ENCODE data around the gene DHX57.
"Not testable (repeated sequence)": the region's sequence is repeated elsewhere in the genome, so short reads cannot be mapped to it uniquely, and the experiment has no call there.

Gene DHX57

DNA sequence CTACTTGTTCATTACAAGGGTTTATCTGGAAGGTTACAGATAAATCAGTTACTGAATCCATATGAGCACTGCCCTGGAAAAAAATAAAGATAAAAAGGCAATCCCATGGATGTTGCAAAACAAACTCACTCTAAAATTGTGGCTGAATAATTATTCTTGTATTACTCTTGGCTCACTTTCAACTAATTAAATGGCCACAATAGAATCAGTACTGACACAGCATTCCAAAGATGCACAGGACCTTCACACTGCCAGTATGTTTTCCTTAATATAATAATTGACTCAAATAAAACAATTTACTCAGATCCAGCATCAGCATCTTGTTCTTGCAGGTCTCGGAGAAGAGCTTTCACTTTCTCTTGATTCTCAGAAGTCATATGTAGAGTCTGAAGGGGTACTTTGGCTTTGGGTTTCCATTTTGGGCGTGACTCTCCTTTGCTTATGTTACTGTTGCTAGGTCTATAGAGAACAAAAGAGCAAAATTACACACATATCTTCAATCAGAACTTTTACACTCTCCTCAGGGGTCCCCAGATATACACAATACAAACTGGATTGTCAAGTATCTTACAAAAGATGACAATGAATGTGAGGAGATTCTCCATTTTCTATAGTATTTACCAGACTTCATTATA, 12.6 kb downstream of the DHX57 start:
- no peak for DNase-seq (ENCODE audit: low spot score)

DNA sequence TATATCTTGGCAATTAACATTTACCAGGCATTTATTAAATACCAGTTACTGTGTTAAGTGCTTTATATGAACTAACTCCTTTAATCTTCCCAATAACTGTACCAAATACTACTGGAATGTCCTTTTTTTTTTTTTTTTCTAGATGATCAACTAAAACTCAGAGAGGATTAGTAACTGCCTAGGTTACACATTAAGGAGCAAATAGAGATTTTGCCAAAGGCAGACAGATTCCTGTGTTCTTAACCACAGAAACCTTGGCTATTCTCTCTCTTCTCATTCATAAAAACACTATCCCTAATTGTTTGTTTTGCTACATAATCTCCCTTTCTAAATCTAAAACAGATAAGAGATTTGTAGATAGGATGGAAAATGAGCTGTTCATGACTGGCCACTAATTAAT, 13.3 kb downstream of the DHX57 start:
- no peak for DNase-seq (ENCODE audit: low spot score)

DNA sequence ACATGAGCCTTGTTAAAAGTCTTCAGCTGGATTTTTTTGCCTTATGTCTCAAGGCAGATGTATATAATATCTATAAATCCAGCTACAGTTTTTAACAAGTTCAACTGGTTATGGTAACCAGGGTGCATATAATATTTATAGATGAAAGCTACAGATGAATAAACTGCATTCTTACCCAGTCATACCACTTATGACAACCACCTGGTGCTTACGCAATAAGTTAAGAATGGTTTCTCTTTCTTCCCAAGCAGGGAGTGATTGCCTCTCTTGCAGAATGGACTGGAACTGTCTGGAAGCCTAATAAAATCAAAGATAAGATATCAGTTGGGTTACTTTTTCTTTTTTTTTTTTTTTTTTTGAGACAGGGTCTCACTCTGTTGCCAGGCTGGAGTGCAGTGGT, 19.6 kb downstream of the DHX57 start:
- DNase-seq (ENCODE audit: low spot score): no peak

DNA sequence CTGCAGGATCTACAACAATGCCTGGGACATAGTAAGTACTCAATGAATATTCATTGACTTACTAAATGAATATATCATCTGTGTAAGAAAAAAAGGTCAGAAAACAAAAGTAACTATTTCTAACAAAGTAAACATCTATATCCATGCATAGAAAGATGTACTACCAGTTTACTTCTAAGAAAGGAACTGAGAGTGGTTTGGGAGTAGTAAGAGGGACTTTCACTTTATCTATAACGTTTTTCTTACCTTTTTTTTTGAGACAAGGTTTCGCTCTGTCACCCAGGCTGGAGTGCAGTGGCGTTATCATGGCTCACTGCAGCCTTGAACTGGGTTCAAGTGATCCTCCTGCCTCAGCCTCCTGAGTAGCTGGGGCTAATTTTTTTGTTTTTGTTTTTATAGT, 25.7 kb downstream of the DHX57 start:
- DNase-seq (ENCODE audit: low spot score): no peak

DNA sequence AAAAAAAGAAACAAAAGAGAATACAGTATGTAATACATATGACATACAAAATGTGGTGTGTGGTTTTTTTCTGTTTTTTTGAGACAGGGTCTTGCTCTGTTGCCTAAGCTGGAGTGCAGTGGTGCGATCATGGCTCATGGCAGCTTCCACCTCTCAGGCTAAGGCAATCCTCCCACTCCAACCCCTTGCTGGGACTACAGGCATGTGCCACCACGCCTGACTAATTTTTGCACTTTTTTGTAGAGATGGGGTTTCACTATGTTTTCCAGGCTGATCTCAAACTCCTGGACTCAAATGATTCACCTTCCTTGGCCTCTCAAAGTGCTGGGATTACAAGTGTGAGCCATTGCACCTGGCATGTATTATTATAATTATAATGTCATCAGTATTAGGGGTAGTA, 38.9 kb downstream of the DHX57 start:
- DNase-seq (ENCODE audit: low spot score): no peak

DNA sequence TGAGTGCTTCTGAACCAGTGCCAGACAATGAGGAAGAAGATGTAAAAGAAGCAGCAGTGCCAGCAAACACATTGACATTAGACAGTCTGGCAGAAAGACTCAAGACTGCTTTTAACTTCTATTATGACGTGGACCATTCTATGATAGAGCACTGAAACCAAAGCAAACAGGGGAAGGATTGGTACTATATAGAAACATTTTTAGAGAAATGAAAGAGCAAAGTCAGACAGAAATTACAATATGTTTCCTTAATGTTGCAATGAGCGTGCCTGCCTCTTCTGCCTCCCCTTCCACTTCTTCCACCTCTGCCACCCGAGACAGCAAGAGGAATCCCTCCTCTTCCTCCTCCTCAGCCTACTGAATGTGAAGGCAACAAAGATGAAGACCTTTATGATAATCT, 39.7 kb downstream of the DHX57 start:
- no peak for DNase-seq (ENCODE audit: low spot score)

DNA sequence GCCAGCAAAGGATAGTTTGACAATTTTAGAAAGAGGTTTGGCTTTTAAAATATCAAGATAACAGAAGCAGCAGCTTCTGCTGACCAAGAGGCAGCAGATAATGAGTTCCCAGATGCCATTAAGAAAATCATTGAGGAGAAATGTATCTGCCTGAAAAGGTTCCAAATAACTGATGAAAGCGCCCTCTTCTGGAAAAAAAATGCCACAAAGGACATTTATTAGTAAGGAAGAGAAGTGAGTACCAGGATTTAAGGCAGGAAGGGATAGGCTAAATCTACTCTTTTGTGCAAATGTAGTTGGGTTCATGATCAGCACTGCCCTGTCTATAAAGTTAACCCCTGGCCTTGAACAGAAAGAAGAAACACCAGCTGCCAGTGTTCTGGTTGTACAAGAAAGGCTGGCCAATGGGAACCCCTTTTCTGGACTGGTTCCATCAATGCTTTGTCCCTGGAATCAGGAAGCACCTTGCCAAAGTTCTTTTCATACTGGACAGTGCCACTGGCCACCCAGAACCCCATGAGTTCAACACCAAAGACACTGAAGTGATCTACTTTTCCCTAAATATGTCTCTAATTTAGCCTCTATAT, 40.6 kb downstream of the DHX57 start:
- peak; percentile 2 for DNase-seq (ENCODE audit: low spot score)

DNA sequence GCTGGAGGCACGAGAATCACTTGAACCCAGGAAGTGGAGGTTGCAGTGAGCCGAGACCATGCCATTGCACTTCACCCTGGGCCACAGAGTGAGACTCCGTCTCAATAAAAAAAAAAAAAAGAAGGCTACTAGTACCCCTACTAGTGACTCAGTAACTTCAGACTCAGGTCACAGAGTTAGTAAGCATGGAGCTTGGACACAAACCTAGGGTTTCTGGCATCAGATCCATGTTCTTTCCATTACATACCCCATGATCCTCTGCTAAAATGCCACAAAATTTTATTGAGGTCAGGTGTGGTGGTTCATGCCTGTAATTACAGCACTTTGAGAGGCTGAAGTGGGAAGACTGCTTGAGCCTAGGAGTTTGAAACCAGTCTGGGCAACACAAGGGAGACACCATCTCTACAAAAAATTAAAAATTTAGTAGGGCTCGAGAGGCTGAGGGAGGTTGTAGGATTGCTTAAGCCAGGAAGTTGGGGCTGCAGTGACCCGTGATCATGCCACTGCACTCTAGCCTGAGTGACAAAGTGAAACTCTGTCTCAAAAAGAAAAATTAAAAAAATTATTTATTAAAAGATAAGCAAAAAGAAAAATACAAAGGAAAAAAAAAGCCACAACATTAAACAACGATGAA, 45.1 kb downstream of the DHX57 start:
- no peak for DNase-seq (ENCODE audit: low spot score)

DNA sequence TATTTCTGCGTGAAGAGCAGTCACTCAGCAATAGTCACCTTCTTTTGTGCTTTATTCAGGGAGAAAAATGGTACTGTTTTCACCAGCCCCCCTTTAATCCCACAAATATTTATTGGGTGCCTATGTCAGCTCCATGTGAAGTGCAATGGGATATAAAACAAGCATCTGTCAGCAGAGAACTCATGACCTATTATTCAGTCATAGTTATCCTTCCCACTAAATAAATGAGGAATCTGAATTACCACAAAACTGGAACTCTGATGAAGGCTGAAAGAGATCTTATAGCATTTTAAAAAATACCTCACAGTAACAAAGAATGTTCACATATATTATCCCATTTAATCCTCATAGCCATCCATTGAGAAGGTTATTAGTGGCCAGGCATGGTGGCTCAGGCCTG, 45.8 kb downstream of the DHX57 start:
- DNase-seq (ENCODE audit: low spot score): no peak

DNA sequence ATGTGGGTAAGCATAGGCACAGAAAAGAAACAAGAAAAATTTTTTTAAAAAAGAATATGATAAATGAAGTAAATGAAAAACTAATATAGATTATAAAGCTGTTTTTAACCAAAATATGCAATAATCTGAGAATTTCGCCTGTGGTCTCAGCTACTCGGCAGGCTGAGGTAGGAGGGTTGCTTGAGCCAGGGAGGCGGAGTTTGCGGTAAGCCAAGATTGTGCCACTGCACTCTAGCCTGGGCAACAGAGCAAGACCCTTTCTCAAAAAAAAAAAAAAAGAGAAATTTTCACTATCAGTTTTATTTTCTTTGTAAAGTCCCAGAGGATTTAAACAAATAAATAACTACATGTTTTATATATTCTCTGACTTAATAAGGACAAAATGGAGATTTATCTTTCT, 47.3 kb downstream of the DHX57 start:
- no peak for DNase-seq (ENCODE audit: low spot score)

DNA sequence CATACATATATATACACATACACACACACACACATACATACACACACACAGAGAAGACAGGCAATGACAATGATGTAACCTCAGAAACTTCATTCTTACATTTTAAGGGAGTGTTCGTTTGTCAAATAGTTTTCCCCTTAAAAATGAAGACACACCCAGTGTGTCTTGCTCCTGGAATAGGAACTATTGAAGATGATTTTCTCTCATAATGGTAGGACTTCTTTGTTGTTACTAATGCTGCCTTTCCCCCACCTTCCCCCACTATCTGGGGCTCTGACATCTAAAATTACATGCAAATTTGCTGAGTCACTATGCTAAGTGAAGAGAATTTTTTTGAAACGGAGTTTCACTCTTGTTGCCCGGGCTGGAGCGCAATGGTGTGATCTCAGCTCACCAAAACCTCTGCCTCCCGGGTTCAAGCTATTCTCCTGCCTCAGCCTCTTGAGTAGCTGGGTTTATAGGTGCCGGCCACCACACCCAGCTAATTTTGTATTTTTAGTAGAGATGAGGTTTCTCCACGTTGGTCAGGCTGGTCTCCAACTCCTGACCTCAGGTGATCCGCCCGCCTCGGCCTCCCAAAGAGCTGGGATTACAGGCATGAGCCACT, 48.1 kb downstream of the DHX57 start:
- not testable (repeated sequence) for DNase-seq (ENCODE audit: low spot score)

DNA sequence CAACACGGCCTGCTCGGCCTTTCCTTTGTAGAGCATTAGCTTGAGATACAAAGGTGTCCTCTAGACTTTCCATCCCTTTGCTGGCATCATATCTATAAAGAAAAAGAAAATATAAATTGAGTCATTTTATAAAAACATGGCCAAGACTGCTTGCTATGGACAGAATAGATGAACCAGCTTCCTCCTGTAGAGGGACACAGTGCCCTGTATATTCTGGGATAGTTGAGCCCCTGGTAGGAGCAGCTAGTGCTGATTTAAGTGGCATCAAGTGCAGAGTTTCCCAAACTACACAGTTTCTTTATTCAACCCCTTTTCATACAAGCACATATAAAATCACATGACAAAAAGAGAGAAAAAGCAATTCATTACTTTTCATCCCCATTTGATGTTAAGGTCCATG, 49.8 kb downstream of the DHX57 start:
- DNase-seq (ENCODE audit: low spot score): no peak

DNA sequence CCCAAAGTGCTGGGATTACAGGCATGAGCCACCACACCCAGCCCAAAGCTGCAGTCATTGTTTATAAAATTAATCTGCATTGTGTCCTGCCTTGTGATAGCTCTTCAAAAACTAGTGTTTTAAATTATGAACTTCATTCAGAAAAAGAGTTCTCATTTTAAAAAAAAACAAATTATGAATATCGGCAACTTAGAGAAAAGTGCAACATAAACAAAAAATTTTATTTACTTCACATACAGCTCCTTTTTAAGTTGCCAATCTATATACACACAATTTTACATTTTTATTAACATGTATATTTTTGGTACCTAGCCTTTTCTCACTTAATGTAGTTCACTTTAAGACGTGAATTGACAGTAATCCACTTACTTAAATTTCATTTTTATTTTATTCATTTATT, 50.8 kb downstream of the DHX57 start:
- no peak for DNase-seq (ENCODE audit: low spot score)

DNA sequence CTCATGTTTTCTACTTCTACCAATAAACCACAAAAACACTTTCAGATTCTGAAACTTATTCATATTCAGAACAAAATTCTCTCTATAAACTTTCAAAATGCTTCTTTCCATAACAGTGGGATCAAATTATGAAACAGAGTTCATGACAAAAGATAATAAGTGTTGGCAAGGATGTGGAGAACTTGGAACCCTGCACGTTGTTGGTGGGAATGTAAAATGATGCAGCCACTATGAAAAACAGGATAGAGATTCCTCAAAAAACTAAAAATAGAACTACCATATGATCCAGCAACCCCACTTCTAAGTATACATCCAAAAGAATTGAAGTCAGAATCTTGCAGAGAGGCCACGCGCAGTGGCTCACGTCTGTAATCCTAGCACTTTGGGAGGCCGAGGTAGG, 52.3 kb downstream of the DHX57 start:
- DNase-seq (ENCODE audit: low spot score): no peak

DNA sequence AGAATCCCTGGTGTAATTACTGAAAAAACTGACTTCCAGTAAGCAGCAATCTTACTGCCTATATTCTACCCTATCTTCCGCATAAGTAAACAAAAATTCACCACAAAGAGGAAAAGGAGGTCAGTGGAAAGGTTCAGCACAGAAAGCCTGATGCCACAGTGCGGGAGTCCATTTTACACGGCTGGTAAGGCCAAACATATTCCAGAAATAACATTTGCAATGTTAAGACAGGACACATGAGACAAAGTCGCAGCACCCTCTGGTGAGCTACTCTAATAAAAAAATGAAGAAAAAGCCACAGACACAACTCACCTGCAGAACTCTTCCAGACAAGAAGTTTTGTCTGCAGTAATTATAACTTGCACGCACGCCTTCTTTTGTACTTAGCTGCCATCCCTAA, 57.2 kb downstream of the DHX57 start:
- no peak for DNase-seq (ENCODE audit: low spot score)

DNA sequence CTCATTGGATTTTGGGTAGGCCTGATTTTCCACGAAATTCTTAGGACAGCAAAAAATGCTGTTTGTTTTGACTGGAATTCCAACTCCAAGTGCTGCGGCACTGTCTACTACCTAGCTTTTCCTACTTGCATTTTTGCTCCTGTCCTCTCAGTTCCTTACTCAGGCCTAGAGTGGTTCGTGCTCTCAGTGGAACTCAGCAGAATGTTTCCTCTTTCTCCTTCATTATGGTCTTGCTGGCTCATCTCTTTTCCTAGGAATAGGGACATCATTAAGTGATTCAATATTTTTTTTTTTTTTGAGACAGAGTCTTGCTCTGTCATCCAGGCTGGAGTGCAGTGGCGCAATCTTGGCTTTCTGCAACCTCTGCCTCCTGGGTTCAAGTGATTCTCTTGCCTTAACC, 59.8 kb downstream of the DHX57 start:
- no peak for DNase-seq (ENCODE audit: low spot score)

DNA sequence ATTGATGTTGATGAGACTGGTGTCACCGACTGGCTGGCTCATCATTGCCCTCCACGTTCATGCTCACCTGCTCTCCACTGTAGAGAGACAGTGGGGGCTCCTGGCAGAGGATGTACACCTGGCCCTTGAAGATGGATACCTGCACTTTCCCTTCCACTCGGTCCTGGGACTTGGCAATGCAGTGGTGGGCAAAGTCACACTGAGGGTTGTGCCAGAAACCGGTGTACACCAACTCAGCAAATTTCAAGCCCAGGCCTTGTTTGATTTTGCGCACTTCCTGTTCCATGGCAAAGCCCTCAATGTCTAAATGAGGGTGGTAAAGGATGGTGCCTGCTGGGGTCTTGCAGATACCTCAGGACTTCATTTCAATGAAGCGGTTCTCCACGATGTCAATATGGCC, 65.2 kb downstream of the DHX57 start:
- DNase-seq (ENCODE audit: low spot score): no peak

DNA sequence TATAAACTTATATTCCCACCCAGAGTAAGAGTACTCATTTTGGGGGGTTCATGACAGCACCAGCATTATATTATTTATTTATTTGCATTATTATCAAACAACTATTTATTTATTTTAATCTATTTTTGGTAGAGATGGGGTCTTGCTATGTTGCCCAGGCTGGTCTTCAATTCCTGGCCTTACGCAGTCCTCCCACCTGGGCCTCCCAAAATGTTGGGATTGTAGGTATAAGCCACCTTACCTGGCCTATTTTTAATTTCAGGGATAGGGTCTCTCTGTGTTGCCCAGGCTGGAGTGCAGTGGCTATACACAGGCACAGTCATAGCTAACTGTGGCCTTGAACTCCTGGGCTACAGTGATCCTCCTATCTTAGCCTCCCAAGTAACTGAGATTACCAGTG, 67.1 kb downstream of the DHX57 start:
- DNase-seq (ENCODE audit: low spot score): no peak

DNA sequence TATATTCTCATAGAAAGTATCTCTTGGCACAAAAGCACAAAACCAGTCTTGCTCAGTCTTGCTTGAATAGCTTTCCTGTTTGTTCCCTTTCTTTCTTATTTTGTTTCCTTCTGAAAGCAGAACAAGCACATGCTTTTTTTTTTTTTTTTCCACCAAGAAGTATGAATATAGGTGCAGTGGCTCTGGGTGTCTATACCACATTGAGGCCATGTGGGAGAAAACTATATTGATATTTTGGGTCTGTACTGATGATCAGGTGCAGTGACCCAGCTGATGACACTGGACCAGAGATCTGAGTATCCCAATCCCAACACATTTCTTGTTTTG, 69.0 kb downstream of the DHX57 start:
- no peak for DNase-seq (ENCODE audit: low spot score)

DNA sequence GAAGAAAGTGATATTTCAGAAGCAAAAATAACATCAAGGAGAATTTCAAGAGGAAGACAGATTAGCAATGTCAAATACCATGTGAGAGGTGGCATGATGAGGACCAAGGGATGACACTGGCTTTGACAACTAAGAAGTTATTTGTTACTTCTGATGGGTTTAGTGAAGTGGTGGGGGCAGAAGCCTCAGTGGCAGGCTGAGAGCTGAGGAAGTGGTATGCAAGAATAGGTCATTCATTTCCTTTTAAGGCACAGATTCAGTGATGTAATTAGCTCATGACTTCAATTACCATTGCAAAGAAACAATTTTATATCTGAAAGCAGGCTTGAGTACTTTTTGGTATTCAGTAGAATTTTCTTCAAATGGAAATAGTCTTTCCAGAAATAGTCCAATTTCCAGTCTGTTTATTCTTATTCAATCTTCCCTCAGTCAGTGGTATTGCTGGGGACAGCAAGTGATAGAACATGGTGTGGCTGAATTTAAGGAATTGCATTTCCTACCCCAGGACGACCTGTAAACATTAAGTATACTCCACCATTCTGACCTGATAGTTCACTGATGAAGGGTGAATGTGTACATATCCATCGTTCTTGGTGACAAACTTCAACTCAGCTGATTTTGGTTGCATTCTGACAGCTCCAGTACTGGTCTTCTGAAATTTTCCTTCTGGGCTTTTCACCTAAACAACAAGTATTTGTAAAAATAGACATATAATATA, 69.6 kb downstream of the DHX57 start:
- no peak for DNase-seq (ENCODE audit: low spot score)

DNA sequence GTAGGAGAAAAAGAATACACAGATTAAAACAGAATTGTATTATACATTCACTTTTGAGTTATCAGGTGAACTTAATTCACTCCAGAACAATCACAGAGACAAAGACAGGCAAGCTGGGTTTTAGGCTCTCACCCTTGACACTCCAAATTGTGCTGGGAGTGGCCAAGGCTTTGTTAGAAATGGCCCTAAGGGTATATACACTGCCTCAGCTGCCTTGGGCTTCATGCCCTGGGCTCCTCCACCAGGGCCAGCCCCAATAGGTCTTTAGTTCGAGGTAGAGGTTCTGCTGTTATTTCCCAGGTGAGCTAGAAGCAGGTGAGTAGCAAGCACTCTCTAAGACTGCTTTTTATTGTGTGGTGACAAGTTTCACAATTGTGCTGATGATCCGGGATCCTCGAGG, 77.8 kb downstream of the DHX57 start:
- DNase-seq (ENCODE audit: low spot score): no peak

DNA sequence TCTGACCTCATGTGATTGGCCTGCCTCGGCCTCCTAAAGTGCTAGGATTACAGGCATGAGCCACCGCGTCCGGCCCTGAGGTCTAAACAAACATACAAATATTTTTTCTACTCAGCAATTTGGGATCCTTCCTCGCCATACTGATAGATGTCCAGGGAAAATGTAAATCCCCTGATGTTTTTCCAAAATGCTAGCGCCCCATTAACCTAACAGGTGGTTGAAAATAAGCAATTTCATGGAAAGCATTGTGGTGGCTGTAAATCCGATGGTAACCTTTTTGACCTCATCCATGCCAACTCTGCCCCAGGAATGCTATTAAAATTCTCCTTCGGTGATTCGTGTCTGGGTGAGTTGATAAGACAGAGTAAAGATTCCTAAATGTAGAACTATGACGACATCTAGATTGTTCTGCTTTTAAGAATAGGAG, 78.5 kb downstream of the DHX57 start:
- no peak for DNase-seq (ENCODE audit: low spot score)

DNA sequence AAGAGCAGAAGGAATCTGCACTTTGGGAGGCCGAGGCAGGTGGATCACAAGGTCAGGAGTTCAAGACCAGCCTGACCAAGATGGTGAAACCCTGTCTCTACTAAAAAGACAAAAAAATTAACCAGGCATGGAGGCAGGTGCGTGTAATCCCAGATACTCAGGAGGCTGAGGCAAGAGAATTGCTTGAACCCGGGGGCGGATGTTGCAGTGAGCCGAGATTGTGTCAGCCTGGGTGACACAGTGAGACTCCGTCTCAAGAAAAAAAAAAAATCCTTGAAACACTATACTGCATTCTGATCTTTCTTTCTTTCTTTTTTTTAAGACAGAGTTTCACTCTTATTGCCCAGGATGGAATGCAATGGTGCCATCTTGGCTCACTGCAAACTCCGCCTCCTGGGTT, 80.7 kb downstream of the DHX57 start:
- DNase-seq (ENCODE audit: low spot score): not testable (repeated sequence)
